ENCODE results near the gene TOGARAM2.

TOGARAM2 gene

GRCh38 chr2:28997847-28998735, 17.0 kb downstream of the TOGARAM2 start:
- no peak for DNase-seq

- DNase-seq, result peak in 6 of 56 donors; percentile 10 to 35 (median 15)
Observed at GRCh38 chr2:29000481-29000880, 19.4 kb downstream of the TOGARAM2 start.

- DNase-seq, result no peak
Observed at GRCh38 chr2:29000956-29001355, 19.9 kb downstream of the TOGARAM2 start.

GRCh38 chr2:29001806-29002205, 20.7 kb downstream of the TOGARAM2 start:
- DNase-seq, result no peak

- no peak for DNase-seq
Observed at GRCh38 chr2:29004755-29005154, 23.7 kb downstream of the TOGARAM2 start.

GRCh38 chr2:29005331-29005730, 24.2 kb downstream of the TOGARAM2 start:
- no peak for DNase-seq

- no peak for DNase-seq
Observed at GRCh38 chr2:29006092-29006979, 25.2 kb downstream of the TOGARAM2 start.

GRCh38 chr2:29006980-29007301, 25.8 kb downstream of the TOGARAM2 start:
- no peak for DNase-seq

GRCh38 chr2:29009270-29009669, 28.2 kb downstream of the TOGARAM2 start:
- no peak for DNase-seq

GRCh38 chr2:29009711-29010677, 28.9 kb downstream of the TOGARAM2 start:
- DNase-seq, result no peak

- DNase-seq, result peak in 1 of 56 donors; percentile 24
Observed at GRCh38 chr2:29010946-29011345, 29.8 kb downstream of the TOGARAM2 start.

- DNase-seq, result peak in 2 of 56 donors; percentile 3 to 16
Observed at GRCh38 chr2:29011418-29012060, 30.4 kb downstream of the TOGARAM2 start.

GRCh38 chr2:29012211-29012681, 31.1 kb downstream of the TOGARAM2 start:
- peak in 20 of 56 donors; percentile 6 to 46 (median 20) for DNase-seq

- DNase-seq, result no peak
Observed at GRCh38 chr2:29013057-29013780, 32.1 kb downstream of the TOGARAM2 start.

GRCh38 chr2:29014331-29014730, 33.2 kb downstream of the TOGARAM2 start:
- no peak for DNase-seq

GRCh38 chr2:29014811-29015421, 33.8 kb downstream of the TOGARAM2 start:
- DNase-seq, result no peak

GRCh38 chr2:29015701-29016470, 34.8 kb downstream of the TOGARAM2 start:
- DNase-seq, result no peak

GRCh38 chr2:29016504-29016903, 35.4 kb downstream of the TOGARAM2 start:
- DNase-seq, result no peak

Measured in nucleus accumbens (tissue), 56 donors.